GM12878 (cell line): Measurements from ENCODE around the gene CNTN4. TPM values are rescaled to one million over a fixed set of nuclear protein-coding genes. Genes with fewer than 3 reads are reported as not detected.

Experiments used
- ATAC-seq: fragments of 200-7000 bp; cut with Tn5 transposase; 3 replicates; pipeline ENCODE4 v1.9.1; 2020; ENCODE audit warnings: mild to moderate bottlenecking, moderate library complexity
- BruUV-seq: library from RNA; stranded (reverse); fragments of 400-500 nt; replicated peaks from 2 replicates; lab custom pipeline; 2021; lab: Mats Ljungman, UMichigan
- CTCF ChIA-PET: fragments of 300-600 bp; sonication (Branson Sonifier 250); formaldehyde crosslinking; extraction: SDS; loops from one replicate; lab custom pipeline; 2021; ENCODE audit warnings: inconsistent platforms; lab: Yijun Ruan, JAX
- POLR2A ChIA-PET: fragments of 350-600 bp; formaldehyde crosslinking; extraction: SDS; loops from one replicate; lab custom pipeline; 2021; ENCODE audit warnings: inconsistent platforms; lab: Charles Lee
- RAD21 ChIA-PET: fragments of 300-600 bp; sonication (Branson Sonifier 250); formaldehyde crosslinking; loops from one replicate; lab custom pipeline; 2023; ENCODE audit warnings: antibody characterized with exemption; ENCODE audit not compliant: unreplicated experiment; lab: Charles Lee
- SMC1A ChIA-PET: fragments of 300-600 bp; sonication (Branson Sonifier 250); formaldehyde crosslinking; loops from one replicate; lab custom pipeline; 2023; ENCODE audit not compliant: unreplicated experiment, uncharacterized antibody; lab: Charles Lee
- DNase-seq: peaks from one replicate; pipeline ENCODE4 v3.0.0-alpha.2; 2011; ENCODE audit warnings: low read depth, low spot score
- FAIRE-seq: peaks from 3 replicates; lab custom pipeline; 2011; peaks lifted over from hg19 to GRCh38; lab: Jason Lieb, UNC
- H2AFZ ChIP-seq: 2 replicates; pipeline ENCODE4 v1.6.0; 2011; ENCODE audit warnings: low read depth, low read length, control low read depth; ENCODE audit not compliant: control insufficient read depth
- H3K27ac ChIP-seq: 2 replicates; pipeline ENCODE4 v1.5.1; 2011; ENCODE audit warnings: control low read depth; ENCODE audit not compliant: control insufficient read depth, insufficient read depth
- H3K27me3 ChIP-seq, 2 experiments: replicated peaks in 1 of 2; 2 replicates each; pipeline versions ENCODE4 v1.6.0 to v1.6.1; 2011; ENCODE audit warnings: low read length in 1 of 2; ENCODE audit not compliant: control insufficient read depth in 2 of 2, insufficient read depth in 2 of 2
- H3K36me3 ChIP-seq, 2 experiments: 2 replicates each; pipeline ENCODE4 v1.5.1; 2011; ENCODE audit warnings: low read length in 1 of 2; ENCODE audit not compliant: control insufficient read depth in 2 of 2, insufficient read depth in 2 of 2
- H3K4me1 ChIP-seq: 2 replicates; pipeline ENCODE4 v1.6.1; 2011; ENCODE audit warnings: mild to moderate bottlenecking, low read length, moderate library complexity, mixed read lengths; ENCODE audit not compliant: control insufficient read depth, insufficient read depth
- H3K4me2 ChIP-seq: 2 replicates; pipeline ENCODE4 v1.6.0; 2011; ENCODE audit warnings: control low read depth; ENCODE audit not compliant: control insufficient read depth, insufficient read depth
- H3K4me3 ChIP-seq: fragments of 200-600 bp; sonication (generic); 2 replicates; pipeline ENCODE4 v1.5.1; 2016
- H3K79me2 ChIP-seq: 2 replicates; pipeline ENCODE4 v1.6.0; 2011; ENCODE audit warnings: low read length; ENCODE audit not compliant: control insufficient read depth, insufficient read depth
- H3K9ac ChIP-seq: 2 replicates; pipeline ENCODE4 v1.8.0; 2011; ENCODE audit warnings: low read length, control low read depth, mixed read lengths; ENCODE audit not compliant: control insufficient read depth, insufficient read depth
- H3K9me3 ChIP-seq: replicated peaks from 3 replicates; pipeline ENCODE4 v1.5.1; 2011; ENCODE audit warnings: mild to moderate bottlenecking, low read length; ENCODE audit not compliant: control insufficient read depth, insufficient read depth
- H4K20me1 ChIP-seq: 2 replicates; pipeline ENCODE4 v1.6.0; 2011; ENCODE audit not compliant: control insufficient read depth, insufficient read depth
- CBX3 ChIP-seq: fragments of 200-600 bp; sonication (generic); IDR thresholded peaks from 2 replicates; pipeline ENCODE4 v1.6.1; 2016; ENCODE audit warnings: low read depth, borderline replicate concordance
- CREB1 ChIP-seq: IDR thresholded peaks from 2 replicates; pipeline ENCODE4 v1.6.1; 2012; ENCODE audit warnings: low read depth, mild to moderate bottlenecking, inconsistent platforms
- ETV6 ChIP-seq, 2 experiments: fragments of 450-650 bp in 1 of 2; IDR thresholded peaks in 1 of 2; conservative IDR thresholded peaks in 1 of 2; 2 replicates each; pipeline ENCODE4 v1.6.1; 2014; ENCODE audit warnings: antibody characterized with exemption in 1 of 2, borderline replicate concordance in 1 of 2, low read depth in 1 of 2, mild to moderate bottlenecking in 1 of 2, moderate library complexity in 1 of 2
- EZH2 ChIP-seq: IDR thresholded peaks from 2 replicates; pipeline ENCODE4 v1.6.1; 2012; ENCODE audit warnings: low read depth, mild to moderate bottlenecking, control low read depth, inconsistent platforms, low read length, borderline replicate concordance; ENCODE audit not compliant: control insufficient read depth
- HDAC6 ChIP-seq: fragments of 200-600 bp; sonication (generic); IDR thresholded peaks from one replicate; pipeline ENCODE4 v1.8.0; 2017; ENCODE audit warnings: antibody characterized with exemption; ENCODE audit not compliant: unreplicated experiment
- IKZF2 ChIP-seq, 2 experiments: fragments of 450-650 bp; IDR thresholded peaks; 2 replicates each; pipeline ENCODE4 v1.6.1; 2017; ENCODE audit warnings: mild to moderate bottlenecking in 2 of 2, moderate library complexity in 2 of 2
- MYB ChIP-seq: fragments of 150-350 bp; IDR thresholded peaks from 2 replicates; pipeline ENCODE4 v1.6.1; 2014; ENCODE audit warnings: mild to moderate bottlenecking, low read depth, low read length, borderline replicate concordance
- NBN ChIP-seq: fragments of 450-650 bp; IDR thresholded peaks from 2 replicates; pipeline ENCODE4 v1.6.1; 2016
- POU2F2 ChIP-seq: IDR thresholded peaks from 3 replicates; pipeline ENCODE4 v1.6.1; 2011; ENCODE audit warnings: low read depth, mild to moderate bottlenecking, low read length, borderline replicate concordance
- RB1 ChIP-seq: fragments of 450-650 bp; formaldehyde crosslinking; IDR thresholded peaks from 2 replicates; pipeline ENCODE4 v1.6.1; 2017; ENCODE audit warnings: mild to moderate bottlenecking, borderline replicate concordance
- ZBED1 ChIP-seq: IDR thresholded peaks from 2 replicates; pipeline ENCODE4 v1.6.1; 2016; ENCODE audit warnings: borderline replicate concordance
- ZNF384 ChIP-seq: IDR thresholded peaks from 2 replicates; pipeline ENCODE4 v1.6.1; 2012; ENCODE audit warnings: low read depth, mild to moderate bottlenecking, low read length, improper control_type of control experiment, borderline replicate concordance
- WGBS: methylation state at CpG from one replicate; pipeline ENCODE4 v1.1.6; 2016; ENCODE audit warnings: low lambda C conversion rate; ENCODE audit not compliant: insufficient replicate concordance, insufficient coverage; ENCODE audit errors: missing lambda C conversion rate; 5-methylcytosine and 5-hydroxymethylcytosine counted together
- in situ Hi-C: fragments of 300-500 bp; cut with MboI; formaldehyde crosslinking; loops from 9 replicates; pipeline ENCODE4 v1.14.3; 2018; ENCODE audit warnings: mixed read lengths
- intact Hi-C: fragments of 100-400 bp; cut with micrococcal nuclease; formaldehyde crosslinking; loops from one replicate; pipeline ENCODE4 v1.14.2; 2022; ENCODE audit not compliant: unreplicated experiment
- polyA plus RNA-seq, 11 experiments: library from polyadenylated mRNA; depleted of rRNA in 4 of 11; unstranded in 6 of 11; stranded (reverse) in 5 of 11; fragments of >200 nt; fragmentation: Nextera tagmentation in 4 of 11; fragmentation: Illumina TruSeq in 1 of 11; extraction: Ambion mirVana in 4 of 11; extraction: Trizol in 1 of 11; gene quantifications; 1 replicate in 1 of 11; 2 replicates in 10 of 11; pipeline versions ENCODE4 v1.2.1 to v1.2.3, GENCODE V29; 2011 to 2016; ENCODE audit warnings: inconsistent platforms in 2 of 11, missing spikeins in 2 of 11, low read depth in 1 of 11
- total RNA-seq, 4 experiments: library from RNA; depleted of rRNA in 3 of 4; stranded (reverse); fragments of >200 nt in 3 of 4; fragmentation: Illumina TruSeq in 1 of 4; extraction: Trizol in 1 of 4; gene quantifications; 2 replicates each; pipeline versions ENCODE4 v1.2.1 to v1.2.3, GENCODE V29; 2013 to 2021
- TF ChIP-seq, protein P1 (sequence below): fragments of 450-650 bp; formaldehyde crosslinking; IDR thresholded peaks from 2 replicates; pipeline ENCODE4 v1.5.0; 2022; ENCODE audit warnings: mild to moderate bottlenecking, missing genetic modification characterization
- TF ChIP-seq, protein P2 (sequence below), 3 experiments: IDR thresholded peaks in 2 of 3; conservative IDR thresholded peaks in 1 of 3; 2 replicates each; pipeline ENCODE4 v1.5.1; 2011; ENCODE audit warnings: low read depth in 3 of 3, low read length in 3 of 3, mild to moderate bottlenecking in 3 of 3, control low read depth in 2 of 3, moderate library complexity in 2 of 3, inconsistent platforms in 1 of 3, mixed read lengths in 1 of 3; ENCODE audit not compliant: control insufficient read depth in 2 of 3, insufficient read depth in 1 of 3; ENCODE audit errors: extremely low read depth in 1 of 3
- TF ChIP-seq, protein P3 (sequence below): fragments of 150-350 bp; IDR thresholded peaks from 2 replicates; pipeline ENCODE4 v1.6.1; 2016; ENCODE audit warnings: low read depth, low read length

The CNTN4 gene
- total and polyA plus RNA-seq, 10 of the 15 experiments (the other 5 are each of a cell fraction or from before 2014, with no cell fraction given): 0.05 to 0.43 (median 0.15) TPM; not detected in 1

DNA sequence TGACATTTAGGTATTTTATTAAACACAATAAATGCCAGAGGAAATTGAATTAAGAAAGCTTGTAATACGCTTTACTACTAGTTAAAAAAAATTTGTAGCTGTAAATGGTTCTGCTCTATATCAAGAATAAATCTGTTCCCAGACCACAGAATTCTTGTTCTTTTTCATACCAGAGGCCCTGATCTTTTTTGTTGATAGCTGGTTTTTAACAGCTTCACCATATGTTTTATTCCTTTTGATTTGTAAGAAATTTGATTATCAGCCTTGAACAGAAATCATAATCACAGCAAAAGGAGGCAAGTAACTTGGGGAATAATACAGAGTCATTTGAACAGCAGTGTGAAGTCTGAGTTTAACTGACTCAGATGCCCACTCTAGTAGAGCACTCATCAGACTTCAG is 202.7 kb downstream of the CNTN4 start:
- in situ Hi-C loops: no loop called here
- no peaks in the 10 kb centered on the region for H4K20me1 ChIP-seq
- no peak overlapping the region for H3K27ac ChIP-seq
- no peak overlapping the region for H3K4me3 ChIP-seq
- FAIRE-seq (no peak), ATAC-seq (no peak), DNase-seq (no peak)
- ChIA-PET POLR2A (no interaction called here), CTCF (no interaction called here), SMC1A (interaction anchor here (1.0 kb wide), 1 partner anchor 14 kb away, joined by 3 read pairs; no protein-coding TSS in a partner anchor), RAD21 (no interaction called here)
- no peak overlapping the region for H3K9ac ChIP-seq
- intact Hi-C loops: no loop called here
- H3K4me1 ChIP-seq: no peaks in the 10 kb centered on the region
- 88% methylated on average over 1 of the region's 1 CpG for WGBS
- H3K27me3 ChIP-seq: no peaks in the 10 kb centered on the region
- H3K9me3 ChIP-seq: no peaks in the 10 kb centered on the region
- H3K79me2 ChIP-seq: no peaks in the 10 kb centered on the region
- no TSS peak for BruUV-seq
- no peaks in the 10 kb centered on the region for H3K36me3 ChIP-seq
- no peak overlapping the region for H2AFZ ChIP-seq
- H3K4me2 ChIP-seq: no peak overlapping the region
- TF ChIP-seq EZH2 (no peak), ZBED1 (no peak), CREB1 (no peak), HDAC6 (no peak), MYB (no peak), IKZF2 (IDR thresholded peaks at IDR 0.05) (no peak), ETV6 (conservative IDR thresholded peaks at IDR 0.05 in 1 of 2, IDR thresholded peaks at IDR 0.05 in 1 of 2; ENCODE audit: borderline replicate concordance in 1 of 2, low read depth in 1 of 2) (no peak), ZNF384 (no peak), NBN (no peak), RB1 (no peak), CBX3 (no peak), POU2F2 (no peak)
- TF ChIP-seq, protein P1, sequence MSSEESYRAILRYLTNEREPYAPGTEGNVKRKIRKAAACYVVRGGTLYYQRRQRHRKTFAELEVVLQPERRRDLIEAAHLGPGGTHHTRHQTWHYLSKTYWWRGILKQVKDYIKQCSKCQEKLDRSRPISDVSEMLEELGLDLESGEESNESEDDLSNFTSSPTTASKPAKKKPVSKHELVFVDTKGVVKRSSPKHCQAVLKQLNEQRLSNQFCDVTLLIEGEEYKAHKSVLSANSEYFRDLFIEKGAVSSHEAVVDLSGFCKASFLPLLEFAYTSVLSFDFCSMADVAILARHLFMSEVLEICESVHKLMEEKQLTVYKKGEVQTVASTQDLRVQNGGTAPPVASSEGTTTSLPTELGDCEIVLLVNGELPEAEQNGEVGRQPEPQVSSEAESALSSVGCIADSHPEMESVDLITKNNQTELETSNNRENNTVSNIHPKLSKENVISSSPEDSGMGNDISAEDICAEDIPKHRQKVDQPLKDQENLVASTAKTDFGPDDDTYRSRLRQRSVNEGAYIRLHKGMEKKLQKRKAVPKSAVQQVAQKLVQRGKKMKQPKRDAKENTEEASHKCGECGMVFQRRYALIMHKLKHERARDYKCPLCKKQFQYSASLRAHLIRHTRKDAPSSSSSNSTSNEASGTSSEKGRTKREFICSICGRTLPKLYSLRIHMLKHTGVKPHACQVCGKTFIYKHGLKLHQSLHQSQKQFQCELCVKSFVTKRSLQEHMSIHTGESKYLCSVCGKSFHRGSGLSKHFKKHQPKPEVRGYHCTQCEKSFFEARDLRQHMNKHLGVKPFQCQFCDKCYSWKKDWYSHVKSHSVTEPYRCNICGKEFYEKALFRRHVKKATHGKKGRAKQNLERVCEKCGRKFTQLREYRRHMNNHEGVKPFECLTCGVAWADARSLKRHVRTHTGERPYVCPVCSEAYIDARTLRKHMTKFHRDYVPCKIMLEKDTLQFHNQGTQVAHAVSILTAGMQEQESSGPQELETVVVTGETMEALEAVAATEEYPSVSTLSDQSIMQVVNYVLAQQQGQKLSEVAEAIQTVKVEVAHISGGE (CRISPR knock-in tag): no peak
- TF ChIP-seq, protein P2, sequence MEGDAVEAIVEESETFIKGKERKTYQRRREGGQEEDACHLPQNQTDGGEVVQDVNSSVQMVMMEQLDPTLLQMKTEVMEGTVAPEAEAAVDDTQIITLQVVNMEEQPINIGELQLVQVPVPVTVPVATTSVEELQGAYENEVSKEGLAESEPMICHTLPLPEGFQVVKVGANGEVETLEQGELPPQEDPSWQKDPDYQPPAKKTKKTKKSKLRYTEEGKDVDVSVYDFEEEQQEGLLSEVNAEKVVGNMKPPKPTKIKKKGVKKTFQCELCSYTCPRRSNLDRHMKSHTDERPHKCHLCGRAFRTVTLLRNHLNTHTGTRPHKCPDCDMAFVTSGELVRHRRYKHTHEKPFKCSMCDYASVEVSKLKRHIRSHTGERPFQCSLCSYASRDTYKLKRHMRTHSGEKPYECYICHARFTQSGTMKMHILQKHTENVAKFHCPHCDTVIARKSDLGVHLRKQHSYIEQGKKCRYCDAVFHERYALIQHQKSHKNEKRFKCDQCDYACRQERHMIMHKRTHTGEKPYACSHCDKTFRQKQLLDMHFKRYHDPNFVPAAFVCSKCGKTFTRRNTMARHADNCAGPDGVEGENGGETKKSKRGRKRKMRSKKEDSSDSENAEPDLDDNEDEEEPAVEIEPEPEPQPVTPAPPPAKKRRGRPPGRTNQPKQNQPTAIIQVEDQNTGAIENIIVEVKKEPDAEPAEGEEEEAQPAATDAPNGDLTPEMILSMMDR (IDR thresholded peaks at IDR 0.05 in 2 of 3, conservative IDR thresholded peaks at IDR 0.05 in 1 of 3; ENCODE audit: control insufficient read depth in 2 of 3, extremely low read depth in 1 of 3, insufficient read depth in 1 of 3, low read depth in 3 of 3, low read length in 3 of 3): no peak
- TF ChIP-seq, protein P3, sequence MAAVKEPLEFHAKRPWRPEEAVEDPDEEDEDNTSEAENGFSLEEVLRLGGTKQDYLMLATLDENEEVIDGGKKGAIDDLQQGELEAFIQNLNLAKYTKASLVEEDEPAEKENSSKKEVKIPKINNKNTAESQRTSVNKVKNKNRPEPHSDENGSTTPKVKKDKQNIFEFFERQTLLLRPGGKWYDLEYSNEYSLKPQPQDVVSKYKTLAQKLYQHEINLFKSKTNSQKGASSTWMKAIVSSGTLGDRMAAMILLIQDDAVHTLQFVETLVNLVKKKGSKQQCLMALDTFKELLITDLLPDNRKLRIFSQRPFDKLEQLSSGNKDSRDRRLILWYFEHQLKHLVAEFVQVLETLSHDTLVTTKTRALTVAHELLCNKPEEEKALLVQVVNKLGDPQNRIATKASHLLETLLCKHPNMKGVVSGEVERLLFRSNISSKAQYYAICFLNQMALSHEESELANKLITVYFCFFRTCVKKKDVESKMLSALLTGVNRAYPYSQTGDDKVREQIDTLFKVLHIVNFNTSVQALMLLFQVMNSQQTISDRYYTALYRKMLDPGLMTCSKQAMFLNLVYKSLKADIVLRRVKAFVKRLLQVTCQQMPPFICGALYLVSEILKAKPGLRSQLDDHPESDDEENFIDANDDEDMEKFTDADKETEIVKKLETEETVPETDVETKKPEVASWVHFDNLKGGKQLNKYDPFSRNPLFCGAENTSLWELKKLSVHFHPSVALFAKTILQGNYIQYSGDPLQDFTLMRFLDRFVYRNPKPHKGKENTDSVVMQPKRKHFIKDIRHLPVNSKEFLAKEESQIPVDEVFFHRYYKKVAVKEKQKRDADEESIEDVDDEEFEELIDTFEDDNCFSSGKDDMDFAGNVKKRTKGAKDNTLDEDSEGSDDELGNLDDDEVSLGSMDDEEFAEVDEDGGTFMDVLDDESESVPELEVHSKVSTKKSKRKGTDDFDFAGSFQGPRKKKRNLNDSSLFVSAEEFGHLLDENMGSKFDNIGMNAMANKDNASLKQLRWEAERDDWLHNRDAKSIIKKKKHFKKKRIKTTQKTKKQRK: no peak
